Embryonic facial prominence (tissue), 1 donor: ENCODE data around the gene PRPS2.

Experiments
- DNase-seq: peaks from one replicate; pipeline ENCODE4 v3.0.0-alpha.2; 2016; ENCODE audit errors: extremely low spot score

PRPS2 gene

GRCh38 chrX:12814420-12814819 lies 23.2 kb downstream of the PRPS2 start:
- DNase-seq = no peak

- DNase-seq = no peak
Measured at GRCh38 chrX:12817528-12817927, 26.3 kb downstream of the PRPS2 start.

DNA sequence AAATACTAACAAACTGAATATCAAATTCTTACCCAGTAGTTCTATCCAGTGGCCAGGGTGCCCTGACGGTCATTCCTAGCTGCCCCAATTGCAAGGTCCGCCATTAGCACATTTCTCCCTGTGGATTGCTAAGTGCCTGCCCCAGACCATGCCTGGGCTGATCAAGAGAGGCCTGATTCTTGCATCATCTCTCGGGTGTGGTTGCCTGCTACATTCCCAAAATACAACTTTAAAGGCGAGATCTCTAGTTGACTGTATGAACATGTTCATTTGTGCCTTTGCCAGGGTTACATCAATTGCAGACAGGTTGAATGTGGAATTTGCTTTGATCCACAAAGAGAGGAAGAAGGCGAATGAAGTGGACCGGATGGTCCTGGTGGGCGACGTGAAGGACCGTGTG lies 28.0 kb downstream of the PRPS2 start:
- no peak for DNase-seq

DNA sequence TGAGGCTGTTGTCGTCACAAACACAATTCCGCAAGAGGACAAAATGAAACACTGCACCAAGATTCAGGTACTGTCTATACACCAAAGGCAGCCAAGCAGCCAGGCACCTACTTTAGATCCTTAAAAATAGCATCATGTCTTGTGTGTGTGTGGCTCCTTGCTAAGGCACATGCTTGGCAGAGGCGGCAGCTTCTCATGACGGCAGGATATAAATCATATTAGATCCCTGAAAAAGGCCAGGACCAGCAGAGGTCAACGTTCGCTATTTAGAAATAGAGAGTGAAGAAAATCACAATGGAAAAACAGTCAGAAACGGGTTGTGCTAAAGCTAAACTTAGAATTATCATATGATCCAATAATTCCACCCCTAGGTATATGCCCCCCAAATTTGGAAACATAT lies 29.5 kb downstream of the PRPS2 start:
- DNase-seq = no peak

DNA sequence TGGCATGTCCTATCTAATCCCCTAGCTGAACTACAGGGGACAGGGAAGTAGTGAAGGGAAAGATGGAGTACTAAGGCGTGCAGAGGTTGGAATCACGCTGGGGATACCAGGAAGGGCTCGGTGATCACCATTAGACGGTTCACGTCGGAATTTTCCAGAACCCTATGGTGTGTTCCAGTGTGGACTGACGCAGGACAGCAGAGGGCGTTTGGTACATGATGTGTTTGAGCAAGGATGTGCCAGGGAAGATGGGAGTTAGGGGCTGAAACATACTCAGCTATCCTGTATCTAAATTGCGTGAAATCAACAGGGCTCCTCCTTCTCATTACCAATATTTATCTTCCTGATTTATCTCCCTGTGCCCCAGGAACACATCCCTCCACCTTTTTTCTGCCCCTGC lies 33.7 kb downstream of the PRPS2 start:
- no peak for DNase-seq

GRCh38 chrX:12825801-12826200 lies 34.6 kb downstream of the PRPS2 start:
- DNase-seq = no peak

GRCh38 chrX:12843061-12843667 lies 52.0 kb downstream of the PRPS2 start:
- no peak for DNase-seq

GRCh38 chrX:12843668-12844279 lies 52.6 kb downstream of the PRPS2 start:
- DNase-seq = no peak

DNA sequence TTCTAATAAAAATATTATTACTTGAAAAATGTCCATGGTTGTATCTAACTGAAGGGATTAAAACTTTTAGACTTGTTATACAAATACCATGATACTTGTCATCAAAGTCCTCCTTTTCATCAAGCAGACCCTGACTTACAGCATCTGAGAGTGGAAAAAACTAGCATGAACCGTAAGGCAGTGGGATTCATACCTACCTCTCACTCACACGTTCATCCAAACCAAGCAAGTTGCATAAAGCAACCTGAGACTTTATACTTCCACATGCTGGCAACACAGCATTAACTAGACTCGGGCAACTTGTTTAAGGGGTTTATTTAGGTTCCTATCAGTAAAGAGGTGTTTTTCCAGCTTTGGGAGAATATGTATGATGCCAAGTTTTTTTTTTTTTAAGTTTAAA lies 53.1 kb downstream of the PRPS2 start:
- DNase-seq = no peak

- no peak for DNase-seq
Measured at GRCh38 chrX:12865359-12865758, 74.1 kb downstream of the PRPS2 start.

- DNase-seq = no peak
Measured at GRCh38 chrX:12866451-12867377, 75.5 kb downstream of the PRPS2 start, which contains the start of gene TLR7. TLR7 (plus strand) TSS chrX:12867072; CDS start chrX:12867579, 507 bp downstream.

DNA sequence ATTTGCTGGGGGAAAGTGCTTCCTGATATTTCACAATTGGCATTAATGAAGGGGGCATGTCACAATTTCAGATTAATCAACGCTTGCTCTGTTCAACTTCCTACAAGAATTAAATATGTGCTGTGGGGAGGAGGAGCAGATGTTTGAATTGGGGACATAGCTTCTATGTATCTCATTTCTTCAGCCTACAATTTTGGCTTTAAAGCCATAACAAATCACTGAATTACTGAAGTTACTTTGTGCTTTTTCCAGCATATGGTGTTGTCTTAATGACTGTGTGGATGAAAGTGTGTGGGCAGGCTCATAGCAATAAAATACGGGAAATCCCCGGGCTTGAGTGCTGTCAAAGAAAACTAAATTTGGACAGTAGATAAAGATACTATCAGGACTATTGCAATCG lies 76.5 kb downstream of the PRPS2 start:
- no peak for DNase-seq

DNA sequence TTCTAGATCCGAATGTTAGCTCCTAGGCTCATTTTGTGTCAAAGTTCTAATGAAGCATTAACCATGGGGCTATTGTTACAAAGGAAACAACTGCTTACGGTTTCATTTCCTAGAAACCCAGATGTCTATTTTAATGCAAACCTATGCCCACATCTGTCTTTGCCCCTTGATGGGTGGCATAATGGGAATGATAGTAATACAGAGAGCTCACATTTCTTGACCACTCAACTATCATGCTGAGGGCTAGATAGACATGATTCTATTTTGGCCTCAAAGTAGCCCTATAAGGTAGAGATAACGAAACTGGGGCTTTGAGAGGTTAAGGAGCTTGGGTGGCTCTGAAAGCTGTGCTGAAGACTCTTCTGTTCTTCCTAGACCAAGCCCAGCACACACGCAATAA lies 77.5 kb downstream of the PRPS2 start:
- DNase-seq = no peak

- DNase-seq = no peak
Measured at GRCh38 chrX:12871257-12871656, 80.0 kb downstream of the PRPS2 start.

GRCh38 chrX:12872741-12873140 lies 81.5 kb downstream of the PRPS2 start:
- no peak for DNase-seq
